Measurements from ENCODE around the gene INSYN2B.

INSYN2B gene

GRCh38 chr5:169831331-169831730 is 149.0 kb downstream of the INSYN2B start:
- Mint-ChIP-seq H3K9me3 (no peaks in the 10 kb centered on the region), H3K36me3 (ENCODE audit: insufficient read depth) (peaks cover 8% of the 10 kb centered on the region), H3K4me1 (peaks cover 39% of the 10 kb centered on the region), H3K27me3 (no peaks in the 10 kb centered on the region), H3K27ac (ENCODE audit: low read depth) (no peak overlapping the region), H3K4me3 (no peak overlapping the region)
- DNase-seq (ENCODE audit: low spot score in 2 of 2) (no peak), ATAC-seq (replicated peaks; ENCODE audit: extremely low read depth, poor library complexity, severe bottlenecking) (no peak)

GRCh38 chr5:169828385-169828784 is 151.9 kb downstream of the INSYN2B start:
- peaks cover 10% of the 10 kb centered on the region for H3K36me3 Mint-ChIP-seq (ENCODE audit: insufficient read depth)
- no peaks in the 10 kb centered on the region for H3K9me3 Mint-ChIP-seq
- H3K27me3 Mint-ChIP-seq, result no peaks in the 10 kb centered on the region
- peaks cover 38% of the 10 kb centered on the region for H3K4me1 Mint-ChIP-seq
- ATAC-seq (replicated peaks; ENCODE audit: extremely low read depth, poor library complexity, severe bottlenecking) (no peak), DNase-seq (ENCODE audit: low spot score in 2 of 2) (no peak)
- H3K27ac Mint-ChIP-seq (ENCODE audit: low read depth), result no peak overlapping the region
- no peak overlapping the region for H3K4me3 Mint-ChIP-seq

- H3K4me3 Mint-ChIP-seq, result no peak overlapping the region
- peaks cover 33% of the 10 kb centered on the region for H3K4me1 Mint-ChIP-seq
- ATAC-seq (replicated peaks; ENCODE audit: extremely low read depth, poor library complexity, severe bottlenecking), result no peak
- no peak for DNase-seq (ENCODE audit: low spot score in 2 of 2)
- H3K36me3 Mint-ChIP-seq (ENCODE audit: insufficient read depth), result peaks cover 11% of the 10 kb centered on the region
- H3K27me3 Mint-ChIP-seq, result no peaks in the 10 kb centered on the region
- H3K27ac Mint-ChIP-seq (ENCODE audit: low read depth), result no peak overlapping the region
- no peaks in the 10 kb centered on the region for H3K9me3 Mint-ChIP-seq
These were observed 152.5 kb downstream of the INSYN2B start for GRCh38 chr5:169827769-169828168.

- peaks cover 23% of the 10 kb centered on the region for H3K4me1 Mint-ChIP-seq
- no peaks in the 10 kb centered on the region for H3K9me3 Mint-ChIP-seq
- no peak overlapping the region for H3K4me3 Mint-ChIP-seq
- DNase-seq (ENCODE audit: low spot score in 2 of 2) (no peak), ATAC-seq (replicated peaks; ENCODE audit: extremely low read depth, poor library complexity, severe bottlenecking) (no peak)
- H3K27ac Mint-ChIP-seq (ENCODE audit: low read depth), result no peak overlapping the region
- H3K36me3 Mint-ChIP-seq (ENCODE audit: insufficient read depth), result peaks cover 15% of the 10 kb centered on the region
- H3K27me3 Mint-ChIP-seq, result no peaks in the 10 kb centered on the region
These were observed 153.7 kb downstream of the INSYN2B start for GRCh38 chr5:169826618-169827017.

- no peak for DNase-seq (ENCODE audit: low spot score in 2 of 2)
- peak overlapping the region; percentile 30 for H3K27ac Mint-ChIP-seq (ENCODE audit: low read depth)
- peaks cover 44% of the 10 kb centered on the region for H3K36me3 Mint-ChIP-seq (ENCODE audit: insufficient read depth)
- H3K4me3 Mint-ChIP-seq, result no peak overlapping the region
- ATAC-seq (replicated peaks; ENCODE audit: extremely low read depth, poor library complexity, severe bottlenecking), result no peak
- no peaks in the 10 kb centered on the region for H3K27me3 Mint-ChIP-seq
- peaks cover 21% of the 10 kb centered on the region for H3K4me1 Mint-ChIP-seq
- no peaks in the 10 kb centered on the region for H3K9me3 Mint-ChIP-seq
These were observed 163.3 kb downstream of the INSYN2B start for GRCh38 chr5:169817031-169817430.

- H3K27ac Mint-ChIP-seq (ENCODE audit: low read depth), result no peak overlapping the region
- no peaks in the 10 kb centered on the region for H3K9me3 Mint-ChIP-seq
- ATAC-seq (replicated peaks; ENCODE audit: extremely low read depth, poor library complexity, severe bottlenecking) (no peak), DNase-seq (ENCODE audit: low spot score in 2 of 2) (no peak)
- H3K4me1 Mint-ChIP-seq, result peaks cover 39% of the 10 kb centered on the region
- no peak overlapping the region for H3K4me3 Mint-ChIP-seq
- H3K27me3 Mint-ChIP-seq, result no peaks in the 10 kb centered on the region
- H3K36me3 Mint-ChIP-seq (ENCODE audit: insufficient read depth), result peaks cover 42% of the 10 kb centered on the region
These were observed 165.8 kb downstream of the INSYN2B start for GRCh38 chr5:169814522-169814921.
